Neural progenitor cell (in vitro differentiated cells): ENCODE data around the gene SLC27A1. TPM values are rescaled to one million over a fixed set of nuclear protein-coding genes. Genes with fewer than 3 reads are reported as not detected.
A peak's percentile ranks its signal among the peaks of the same experiment; 100 is the strongest.

Experiments used
- DNase-seq: peaks from one replicate; pipeline ENCODE4 v3.0.0-alpha.2; 2016; ENCODE audit warnings: low spot score
- H2AFZ ChIP-seq: fragments of 200-600 bp; sonication (generic); replicated peaks from 2 replicates; pipeline ENCODE4 v1.6.1; 2016; ENCODE audit warnings: antibody characterized with exemption
- H3F3A ChIP-seq: fragments of 200-600 bp; sonication (generic); 2 replicates; pipeline ENCODE4 v1.6.1; 2016; ENCODE audit warnings: antibody characterized with exemption, low read depth
- H3K27ac ChIP-seq: fragments of 200-600 bp; sonication (generic); 2 replicates; pipeline ENCODE4 v1.5.1; 2016; ENCODE audit warnings: mild to moderate bottlenecking
- H3K27me3 ChIP-seq: fragments of 200-600 bp; sonication (generic); 2 replicates; pipeline ENCODE4 v1.6.1; 2016; ENCODE audit warnings: mild to moderate bottlenecking, moderate library complexity
- H3K36me3 ChIP-seq: fragments of 200-600 bp; sonication (generic); 2 replicates; pipeline ENCODE4 v1.5.1; 2016
- H3K4me1 ChIP-seq: fragments of 200-600 bp; sonication (generic); 2 replicates; pipeline ENCODE4 v1.6.1; 2016; ENCODE audit warnings: mixed run types
- H3K4me2 ChIP-seq: fragments of 200-600 bp; sonication (generic); 2 replicates; pipeline ENCODE4 v1.6.1; 2016
- H3K4me3 ChIP-seq: fragments of 200-600 bp; sonication (generic); 2 replicates; pipeline ENCODE4 v1.5.1; 2016
- H3K79me2 ChIP-seq: fragments of 200-600 bp; sonication (generic); 2 replicates; pipeline ENCODE4 v1.6.1; 2016; ENCODE audit warnings: low read depth
- H3K9ac ChIP-seq: fragments of 200-600 bp; sonication (generic); 2 replicates; pipeline ENCODE4 v1.6.1; 2016
- H3K9me3 ChIP-seq: fragments of 200-600 bp; sonication (generic); 2 replicates; pipeline ENCODE4 v1.5.1; 2016; ENCODE audit warnings: low read depth
- H4K20me1 ChIP-seq: fragments of 200-600 bp; sonication (generic); 2 replicates; pipeline ENCODE4 v1.6.1; 2016; ENCODE audit warnings: low read depth
- H3K27ac Mint-ChIP-seq: 3 replicates; pipeline ENCODE4 v1.8.0; 2021; ENCODE audit warnings: mixed read lengths
- H3K27me3 Mint-ChIP-seq: 2 replicates; pipeline ENCODE4 v1.8.0; 2022; ENCODE audit warnings: low read depth, mild to moderate bottlenecking, inconsistent platforms, moderate library complexity, mixed read lengths; ENCODE audit not compliant: insufficient read depth
- H3K36me3 Mint-ChIP-seq: 3 replicates; pipeline ENCODE4 v1.8.0; 2021; ENCODE audit warnings: mixed read lengths
- H3K4me1 Mint-ChIP-seq: 3 replicates; pipeline ENCODE4 v1.8.0; 2021; ENCODE audit warnings: mixed read lengths
- H3K4me3 Mint-ChIP-seq: 3 replicates; pipeline ENCODE4 v1.8.0; 2021; ENCODE audit warnings: mild to moderate bottlenecking, moderate library complexity, mixed read lengths
- H3K9me3 Mint-ChIP-seq: 3 replicates; pipeline ENCODE4 v1.8.0; 2020; ENCODE audit warnings: mixed read lengths
- EZH2 ChIP-seq: fragments of 200-600 bp; sonication (generic); IDR thresholded peaks from 2 replicates; pipeline ENCODE4 v1.6.1; 2017; ENCODE audit warnings: antibody characterized with exemption, mild to moderate bottlenecking, moderate library complexity
- EZH2phosphoT487 ChIP-seq: fragments of 200-600 bp; sonication (generic); IDR thresholded peaks from 2 replicates; pipeline ENCODE4 v1.6.1; 2017; ENCODE audit warnings: antibody characterized with exemption
- total RNA-seq: library from RNA; depleted of rRNA; stranded (reverse); fragments of >200 nt; gene quantifications from 2 replicates; pipeline ENCODE4 v1.2.3, GENCODE V29; 2015; ENCODE audit warnings: low replicate concordance
- TF ChIP-seq, protein P1 (sequence below): fragments of 200-600 bp; sonication (generic); IDR thresholded peaks from 2 replicates; pipeline ENCODE4 v1.5.1; 2017; ENCODE audit warnings: antibody characterized with exemption, mild to moderate bottlenecking

Gene SLC27A1
- total RNA-seq, 1 donor from 2014 or later = 13.9 TPM

DNA sequence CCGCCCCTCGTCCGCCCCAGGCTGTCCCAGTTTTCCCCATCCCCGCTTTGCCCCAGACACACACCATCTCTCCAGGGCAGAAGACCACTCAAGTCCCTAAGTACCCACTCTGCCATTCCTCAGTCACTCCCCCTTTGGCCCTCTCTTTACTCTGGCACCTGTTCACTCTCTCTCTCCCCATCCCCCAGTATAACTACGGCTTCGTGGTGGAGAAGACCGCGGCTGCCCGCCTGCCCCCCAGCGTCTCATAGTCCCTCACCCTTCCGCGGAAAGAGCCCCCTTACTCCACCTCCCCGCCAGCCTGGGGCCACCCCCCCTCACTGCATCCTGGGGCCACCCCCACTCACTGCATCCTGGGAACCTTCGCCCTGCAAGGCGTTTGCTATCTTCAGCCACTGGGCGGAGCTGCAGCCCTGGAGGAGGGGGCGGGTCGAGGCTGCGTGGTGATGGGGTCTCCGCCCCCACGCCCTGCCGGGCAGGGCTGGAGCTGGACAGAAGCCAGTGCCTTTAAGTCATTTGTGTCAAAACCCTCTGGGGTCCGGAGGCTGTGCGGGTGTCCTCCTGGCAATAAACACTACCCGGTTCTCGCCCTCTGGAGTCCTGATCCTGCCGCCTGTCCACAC lies 45.5 kb upstream of the SLC27A1 start:
- Mint-ChIP-seq H3K36me3 (peaks cover 2% of the 10 kb centered on the region), H3K9me3 (no peaks in the 10 kb centered on the region), H3K27ac (peak overlapping the region; percentile 24), H3K27me3 (peaks cover 2% of the 10 kb centered on the region), H3K4me1 (peaks cover 15% of the 10 kb centered on the region), H3K4me3 (peak overlapping the region; percentile 41)
- no peaks in the 10 kb centered on the region for H3K9me3 ChIP-seq
- peaks cover 17% of the 10 kb centered on the region for H3F3A ChIP-seq
- TF ChIP-seq EZH2 = no peak
- TF ChIP-seq, protein P1, sequence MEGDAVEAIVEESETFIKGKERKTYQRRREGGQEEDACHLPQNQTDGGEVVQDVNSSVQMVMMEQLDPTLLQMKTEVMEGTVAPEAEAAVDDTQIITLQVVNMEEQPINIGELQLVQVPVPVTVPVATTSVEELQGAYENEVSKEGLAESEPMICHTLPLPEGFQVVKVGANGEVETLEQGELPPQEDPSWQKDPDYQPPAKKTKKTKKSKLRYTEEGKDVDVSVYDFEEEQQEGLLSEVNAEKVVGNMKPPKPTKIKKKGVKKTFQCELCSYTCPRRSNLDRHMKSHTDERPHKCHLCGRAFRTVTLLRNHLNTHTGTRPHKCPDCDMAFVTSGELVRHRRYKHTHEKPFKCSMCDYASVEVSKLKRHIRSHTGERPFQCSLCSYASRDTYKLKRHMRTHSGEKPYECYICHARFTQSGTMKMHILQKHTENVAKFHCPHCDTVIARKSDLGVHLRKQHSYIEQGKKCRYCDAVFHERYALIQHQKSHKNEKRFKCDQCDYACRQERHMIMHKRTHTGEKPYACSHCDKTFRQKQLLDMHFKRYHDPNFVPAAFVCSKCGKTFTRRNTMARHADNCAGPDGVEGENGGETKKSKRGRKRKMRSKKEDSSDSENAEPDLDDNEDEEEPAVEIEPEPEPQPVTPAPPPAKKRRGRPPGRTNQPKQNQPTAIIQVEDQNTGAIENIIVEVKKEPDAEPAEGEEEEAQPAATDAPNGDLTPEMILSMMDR = peak; percentile 73
- peak overlapping the region; percentile 34 for H3K4me3 ChIP-seq
- H3K27me3 ChIP-seq = no peaks in the 10 kb centered on the region
- H3K4me1 ChIP-seq = peaks cover 5% of the 10 kb centered on the region
- H3K9ac ChIP-seq = no peak overlapping the region
- peak; percentile 95 for DNase-seq
- no peak overlapping the region for H3K27ac ChIP-seq
- no peaks in the 10 kb centered on the region for H3K79me2 ChIP-seq
- peak overlapping the region; percentile 78 for H2AFZ ChIP-seq
- peak overlapping the region; percentile 78 for H3K4me2 ChIP-seq
- no peaks in the 10 kb centered on the region for H4K20me1 ChIP-seq
- H3K36me3 ChIP-seq = no peaks in the 10 kb centered on the region

DNA sequence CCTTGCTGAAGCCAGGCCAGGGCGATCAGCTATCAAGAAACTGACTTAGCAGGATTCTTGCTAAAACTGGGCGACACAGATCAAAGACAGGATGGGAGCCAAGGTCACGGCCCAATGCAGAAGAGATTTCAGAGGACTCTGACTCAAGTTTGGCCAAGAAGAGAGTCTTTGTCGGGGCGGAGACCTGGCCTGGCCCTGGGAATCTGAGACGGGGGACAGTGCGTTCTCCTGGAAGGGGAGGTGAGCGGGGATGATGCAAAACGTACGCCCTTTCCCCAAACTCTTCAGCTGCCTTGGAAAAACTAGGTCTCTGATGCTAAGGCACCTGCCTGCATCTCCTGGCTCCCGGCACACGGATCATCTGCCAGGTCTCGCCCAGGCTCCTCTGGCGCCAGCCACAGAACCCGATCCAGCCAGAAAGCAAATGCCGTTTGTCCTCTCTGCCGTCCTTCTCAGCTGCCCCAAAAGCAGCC lies 40.6 kb upstream of the SLC27A1 start:
- Mint-ChIP-seq H3K27me3 (peaks cover 8% of the 10 kb centered on the region), H3K36me3 (no peaks in the 10 kb centered on the region), H3K9me3 (no peaks in the 10 kb centered on the region), H3K4me1 (peaks cover 6% of the 10 kb centered on the region), H3K4me3 (no peak overlapping the region), H3K27ac (no peak overlapping the region)
- no peaks in the 10 kb centered on the region for H3K9me3 ChIP-seq
- no peak overlapping the region for H3K27ac ChIP-seq
- no peak overlapping the region for H2AFZ ChIP-seq
- no peak overlapping the region for H3K4me3 ChIP-seq
- no peak overlapping the region for H3K9ac ChIP-seq
- peaks cover 2% of the 10 kb centered on the region for H3K4me1 ChIP-seq
- H3F3A ChIP-seq = no peaks in the 10 kb centered on the region
- no peak for DNase-seq
- TF ChIP-seq, protein P1 = no peak
- TF ChIP-seq EZH2phosphoT487 (no peak), EZH2 (no peak)
- no peaks in the 10 kb centered on the region for H3K27me3 ChIP-seq
- H3K36me3 ChIP-seq = no peaks in the 10 kb centered on the region
- H3K79me2 ChIP-seq = no peaks in the 10 kb centered on the region
- H3K4me2 ChIP-seq = no peak overlapping the region
- no peaks in the 10 kb centered on the region for H4K20me1 ChIP-seq

DNA sequence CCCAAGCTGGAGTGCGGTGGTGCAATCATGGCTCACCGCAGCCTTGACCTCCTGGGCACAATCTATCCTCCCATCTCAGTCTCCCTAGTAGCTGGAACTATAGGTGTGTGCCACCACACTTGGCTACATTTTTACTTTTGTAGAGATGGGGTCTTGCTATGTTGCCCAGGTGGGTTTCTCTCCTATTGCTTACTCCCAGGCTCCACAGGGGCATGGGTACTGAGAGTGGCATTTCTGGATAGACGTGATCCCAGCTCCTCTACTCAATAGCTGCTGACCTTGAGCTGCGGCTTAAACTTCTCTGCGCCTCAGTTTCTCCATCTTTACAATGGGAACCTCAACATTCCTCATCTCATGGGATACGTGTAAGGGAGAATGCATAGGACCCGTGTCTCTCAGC lies 38.9 kb upstream of the SLC27A1 start:
- H3K27me3 ChIP-seq = no peaks in the 10 kb centered on the region
- no peaks in the 10 kb centered on the region for H3F3A ChIP-seq
- no peaks in the 10 kb centered on the region for H3K9me3 ChIP-seq
- no peaks in the 10 kb centered on the region for H3K36me3 ChIP-seq
- no peak overlapping the region for H3K4me2 ChIP-seq
- DNase-seq = no peak
- Mint-ChIP-seq H3K27ac (no peak overlapping the region), H3K9me3 (no peaks in the 10 kb centered on the region), H3K36me3 (peaks cover 2% of the 10 kb centered on the region), H3K27me3 (peaks cover 8% of the 10 kb centered on the region), H3K4me1 (no peaks in the 10 kb centered on the region), H3K4me3 (no peak overlapping the region)
- no peaks in the 10 kb centered on the region for H3K4me1 ChIP-seq
- H2AFZ ChIP-seq = no peak overlapping the region
- no peak overlapping the region for H3K4me3 ChIP-seq
- no peaks in the 10 kb centered on the region for H4K20me1 ChIP-seq
- H3K79me2 ChIP-seq = no peaks in the 10 kb centered on the region
- H3K27ac ChIP-seq = no peak overlapping the region
- TF ChIP-seq, protein P1 = no peak
- TF ChIP-seq EZH2phosphoT487 (no peak), EZH2 (no peak)
- no peak overlapping the region for H3K9ac ChIP-seq
